ENCODE measurements around the gene ABCF3.
A peak's percentile ranks its signal among the peaks of the same experiment; 100 is the strongest.

The ABCF3 gene

GRCh38 chr3:184189421-184189820 is 3.4 kb downstream of the ABCF3 start:
- no peak for DNase-seq

DNA sequence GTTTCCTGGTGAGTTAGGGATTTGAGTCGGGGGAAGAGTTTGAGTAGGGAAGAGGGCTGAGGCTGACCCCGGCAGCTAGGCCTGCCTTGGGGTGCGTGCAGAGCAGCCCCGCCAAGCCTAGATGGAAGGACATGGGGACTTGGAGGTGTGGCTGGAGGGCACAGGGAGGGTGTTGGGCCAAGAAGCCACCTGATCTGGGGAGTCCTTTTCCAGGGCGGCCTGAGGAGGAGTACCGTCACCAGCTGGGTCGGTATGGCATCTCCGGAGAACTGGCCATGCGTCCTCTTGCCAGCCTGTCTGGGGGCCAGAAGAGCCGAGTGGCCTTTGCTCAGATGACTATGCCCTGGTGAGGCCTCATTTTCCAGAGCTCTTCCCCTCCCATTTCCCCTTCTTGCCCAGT is 6.9 kb downstream of the ABCF3 start:
- no peak for DNase-seq

- DNase-seq = no peak
These were observed 8.1 kb downstream of the ABCF3 start for GRCh38 chr3:184193991-184194539.

- no peak for DNase-seq
These were observed 10.5 kb downstream of the ABCF3 start for GRCh38 chr3:184196536-184196935.

DNA sequence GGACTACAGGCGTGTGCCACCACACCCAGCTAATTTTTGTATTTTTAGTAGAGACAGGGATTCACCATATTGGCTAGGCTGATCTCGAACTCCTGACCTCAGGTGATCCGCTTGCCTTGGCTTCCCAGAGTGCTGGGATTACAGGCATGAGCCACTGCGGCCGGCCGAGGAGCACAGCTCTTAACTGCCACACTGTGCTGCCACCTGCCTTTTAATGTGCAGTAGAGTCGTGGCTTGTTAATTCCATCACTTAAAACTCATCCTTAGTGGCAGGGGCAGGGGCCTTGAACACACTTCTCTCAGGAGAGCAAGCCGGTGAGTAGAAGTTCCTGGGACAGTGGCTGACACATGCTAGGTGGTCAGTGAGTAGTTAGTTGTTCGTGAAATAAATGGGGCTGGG is 12.5 kb downstream of the ABCF3 start:
- DNase-seq = no peak

DNA sequence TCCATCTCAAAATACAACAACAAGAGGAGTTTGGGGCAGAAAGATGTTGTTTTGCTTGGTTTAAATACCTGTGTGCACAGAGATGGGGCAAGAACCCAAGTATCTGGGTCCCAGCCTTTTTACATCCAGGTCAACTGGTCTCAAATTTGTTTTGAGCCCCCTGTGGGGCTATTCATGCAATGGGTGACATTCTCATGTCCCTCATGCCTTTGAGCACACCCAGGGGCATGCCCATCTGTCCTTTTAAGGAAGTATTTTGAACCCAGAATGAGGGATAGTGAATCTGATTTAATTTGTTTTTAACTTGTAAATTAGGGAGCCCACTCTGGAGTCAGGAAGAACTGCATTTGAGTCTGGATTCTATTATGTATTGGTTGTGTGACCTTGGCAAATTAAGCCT is 14.8 kb downstream of the ABCF3 start:
- no peak for DNase-seq

GRCh38 chr3:184203526-184203925 is 17.5 kb downstream of the ABCF3 start:
- DNase-seq = no peak

GRCh38 chr3:184209146-184209923 is 23.3 kb downstream of the ABCF3 start:
- no peak for DNase-seq

DNA sequence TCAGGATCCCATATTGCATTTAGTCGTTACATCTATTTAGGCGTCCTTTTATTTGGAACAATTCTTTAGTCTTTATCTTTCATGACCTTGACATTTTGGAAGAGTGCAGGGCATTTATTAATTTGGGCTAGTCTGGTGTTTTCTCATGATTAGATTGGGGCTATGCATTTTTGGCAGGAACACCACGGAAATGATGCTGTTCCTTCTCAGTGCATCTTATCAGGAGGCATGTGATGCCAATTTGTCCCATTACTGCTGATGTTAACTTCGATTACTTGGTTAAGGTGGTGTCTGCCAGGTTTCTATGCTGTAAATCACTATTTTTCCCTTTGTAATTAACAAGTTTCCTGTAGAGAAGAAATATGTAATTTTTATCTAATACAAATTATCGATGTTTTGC is 25.3 kb downstream of the ABCF3 start:
- no peak for DNase-seq

DNA sequence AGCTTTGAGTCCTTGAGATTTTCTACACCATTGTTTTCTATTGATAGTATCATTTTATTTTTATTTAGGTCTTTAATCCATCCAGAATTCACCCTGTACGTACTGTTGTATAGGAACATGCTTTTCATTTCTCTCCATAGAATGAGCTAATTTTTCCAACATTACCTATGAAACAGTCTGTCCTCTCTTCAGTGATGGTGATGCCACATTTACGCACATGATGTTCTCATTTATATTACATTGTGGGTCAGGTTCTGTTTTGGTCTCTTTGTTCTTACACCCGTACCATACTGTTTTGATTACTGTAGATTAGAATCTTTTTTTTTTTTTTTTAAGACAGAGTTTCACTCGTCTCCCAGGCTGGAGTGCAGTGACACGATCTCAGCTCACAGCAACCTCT is 25.7 kb downstream of the ABCF3 start:
- DNase-seq = no peak

DNA sequence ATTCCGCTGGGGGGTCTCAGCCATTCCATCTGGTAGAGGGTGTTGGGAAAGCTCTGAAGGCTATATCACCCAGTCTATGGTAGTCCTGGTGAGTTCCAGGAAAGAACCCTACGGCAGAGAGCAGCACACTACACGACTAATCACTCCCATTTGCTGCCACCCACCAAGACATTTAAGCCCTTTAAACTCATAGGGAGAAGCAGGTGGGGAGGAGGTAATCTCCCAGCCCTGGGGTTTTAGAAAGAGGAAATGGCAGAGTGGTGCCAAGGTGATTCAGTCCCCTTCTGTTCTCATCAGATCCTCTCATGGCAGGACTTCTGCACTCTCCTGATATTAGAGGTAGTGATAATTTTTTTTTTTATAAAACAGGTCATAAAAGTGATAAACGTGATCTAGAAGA is 32.8 kb downstream of the ABCF3 start:
- DNase-seq = no peak

- DNase-seq = no peak
These were observed 36.5 kb downstream of the ABCF3 start for GRCh38 chr3:184222521-184222920.

- no peak for DNase-seq
These were observed 37.9 kb downstream of the ABCF3 start for GRCh38 chr3:184223946-184224345.

- DNase-seq = peak; percentile 22
These were observed 41.5 kb downstream of the ABCF3 start for GRCh38 chr3:184227481-184227935.

GRCh38 chr3:184228376-184229137 is 42.6 kb downstream of the ABCF3 start:
- no peak for DNase-seq

GRCh38 chr3:184229394-184230080 is 43.5 kb downstream of the ABCF3 start, which contains the start of gene VWA5B2:
TSS of gene VWA5B2 (plus strand) at chr3:184229585. CDS start at chr3:184230529, 944 bp downstream.
- DNase-seq = peak; percentile 26

- DNase-seq = no peak
These were observed 44.1 kb downstream of the ABCF3 start for GRCh38 chr3:184230081-184230602.

DNA sequence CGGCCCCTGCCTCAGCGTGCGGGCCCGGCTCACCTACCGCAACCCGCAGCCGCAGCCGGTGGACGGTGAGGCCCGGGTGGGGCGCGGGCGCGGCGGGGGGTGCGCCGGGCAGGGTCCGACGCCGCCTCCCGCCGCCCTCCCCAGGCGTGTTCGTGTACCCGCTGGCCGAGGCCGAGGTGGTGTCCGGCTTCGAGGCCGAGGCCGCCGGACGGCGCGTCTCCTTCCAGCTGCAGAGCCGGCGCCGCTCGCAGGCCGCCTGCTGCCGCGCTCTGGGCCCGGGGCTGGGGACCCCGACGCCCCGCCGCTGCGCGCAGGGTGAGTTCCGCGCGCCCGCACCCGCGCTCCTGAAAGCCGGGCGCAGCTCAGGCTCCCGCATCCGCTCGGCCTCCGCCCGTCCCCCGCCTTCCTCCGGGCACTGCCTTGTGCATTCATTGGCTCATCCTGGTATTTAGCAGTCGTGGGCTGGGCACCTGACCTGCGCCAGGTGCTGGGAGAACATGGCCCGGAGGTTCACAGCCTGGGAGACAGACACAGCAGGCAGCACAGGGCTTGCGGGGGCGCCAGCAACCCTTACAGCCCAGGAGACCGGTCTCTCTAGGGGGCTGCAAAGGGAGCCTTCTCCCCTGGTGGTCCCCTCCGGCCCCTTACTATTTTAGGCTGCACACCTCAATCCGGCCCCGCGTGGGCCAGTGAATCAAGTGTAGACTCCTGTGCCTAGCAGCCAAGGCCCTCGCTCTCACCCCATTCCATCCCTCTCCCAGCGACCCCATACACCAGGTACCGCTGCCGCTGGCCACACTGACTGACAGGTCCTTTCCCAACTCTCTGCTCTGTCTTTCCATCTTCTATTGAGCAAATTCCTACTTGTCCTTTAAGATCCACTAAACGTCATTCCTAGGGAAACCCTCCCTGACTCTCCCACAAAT is 44.9 kb downstream of the ABCF3 start:
- no peak for DNase-seq

GRCh38 chr3:184231671-184232070 is 45.7 kb downstream of the ABCF3 start:
- DNase-seq = no peak

GRCh38 chr3:184233127-184233843 is 47.3 kb downstream of the ABCF3 start:
- DNase-seq = no peak

DNA sequence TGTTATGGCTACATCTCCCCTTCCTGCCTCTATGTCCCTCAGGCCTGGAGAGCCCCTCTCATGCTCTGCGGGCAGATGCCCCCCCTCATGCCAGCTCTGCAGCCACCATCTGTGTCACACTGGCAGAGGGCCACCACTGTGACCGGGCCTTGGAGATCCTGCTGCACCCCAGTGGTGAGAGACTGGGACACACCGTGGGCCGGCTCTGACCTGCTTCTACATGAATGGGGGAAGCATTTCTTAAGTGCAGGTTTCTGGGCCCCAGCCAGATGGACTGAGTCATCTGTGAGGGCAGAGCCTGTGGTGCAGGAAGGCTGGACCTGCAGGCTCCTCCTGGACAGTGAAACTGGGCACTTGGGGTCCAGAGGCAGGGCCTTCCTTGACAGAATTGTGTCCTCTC is 48.2 kb downstream of the ABCF3 start:
- DNase-seq = no peak
